ENCODE results near the gene RECQL. TPM values are rescaled to one million over a fixed set of nuclear protein-coding genes. Genes with fewer than 3 reads are reported as not detected.
A peak's percentile ranks its signal among the peaks of the same experiment; 100 is the strongest.

The RECQL gene
- polyA plus RNA-seq, 3 donors, result 16.0 to 21.7 (median 18.6) TPM

GRCh38 chr12:21505888-21506287 lies 4.5 kb upstream of the RECQL start:
- H3K27me3 Mint-ChIP-seq (ENCODE audit: low read depth in 3 of 3), result no peaks in the 10 kb centered on the region
- intact Hi-C loops (cut with micrococcal nuclease), result loop anchor here in 1 of 2 donors (10.0 kb wide), 1 partner anchor 71 kb away; the partner anchor contains the start of gene PYROXD1
- H3K9me3 ChIP-seq (replicated peaks in 1 of 2; ENCODE audit: control insufficient read depth in 1 of 2, insufficient read depth in 1 of 2, low read length in 2 of 2), result no peaks in the 10 kb centered on the region

GRCh38 chr12:21502872-21503271 lies 1.4 kb upstream of the RECQL start:
- Histone ChIP-seq H4K20me1 (ENCODE audit: insufficient read depth, low read length) (peaks cover 19% of the 10 kb centered on the region), H3K9ac (ENCODE audit: insufficient read depth, low read length, poor library complexity, severe bottlenecking) (no peak overlapping the region), H2AFZ (ENCODE audit: insufficient read depth, low read depth, low read length, poor library complexity, severe bottlenecking) (no peak overlapping the region), H3K4me2 (replicated peaks; ENCODE audit: extremely low read depth, low read length, poor library complexity, severe bottlenecking) (peak overlapping the region; percentile 81), H3K4me1 (ENCODE audit: control insufficient read depth in 1 of 2, insufficient read depth in 2 of 2, low read length in 2 of 2) (peaks cover 29 to 38% of the 10 kb centered on the region in 2 donors), H3K27me3 (ENCODE audit: control insufficient read depth in 2 of 2, insufficient read depth in 2 of 2, low read length in 2 of 2) (no peaks in the 10 kb centered on the region), H3K9me3 (replicated peaks in 1 of 2; ENCODE audit: control insufficient read depth in 1 of 2, insufficient read depth in 1 of 2, low read length in 2 of 2) (no peaks in the 10 kb centered on the region), H3K79me2 (ENCODE audit: insufficient read depth, low read length) (peaks cover 86% of the 10 kb centered on the region), H3K4me3 (replicated peaks in 1 of 3; ENCODE audit: low read depth in 2 of 3, low read length in 3 of 3) (no peak overlapping the region), H3K36me3 (replicated peaks in 1 of 2; ENCODE audit: control insufficient read depth in 1 of 2, insufficient read depth in 2 of 2, low read length in 2 of 2) (peaks cover 17 to 23% of the 10 kb centered on the region in 2 donors), H3K27ac (ENCODE audit: low read depth in 1 of 2, low read length in 2 of 2) (no peak overlapping the region)
- Mint-ChIP-seq H3K27ac (peak overlapping the region in 2 of 7 donors; percentile 32 to 40), H3K4me1 (peaks cover 26% of the 10 kb centered on the region), H3K9me3 (no peaks in the 10 kb centered on the region), H3K4me3 (no peak overlapping the region), H3K27me3 (ENCODE audit: low read depth in 3 of 3) (no peaks in the 10 kb centered on the region), H3K36me3 (peaks cover 20% of the 10 kb centered on the region in 2 donors)
- intact Hi-C loops (cut with micrococcal nuclease), result loop anchor here in 1 of 2 donors (10.0 kb wide), 1 partner anchor 68 kb away; the partner anchor contains the start of gene PYROXD1
- DNase-seq, result no peak
- WGBS (ENCODE audit: insufficient coverage), result no CpG with 5 or more reads among the region's 1 CpG
- no peak for TF ChIP-seq CTCF (IDR thresholded peaks at IDR 0.05)

More at GRCh38 chr12:21505888-21506287, 4.5 kb upstream of the RECQL start:
- Histone ChIP-seq H3K9ac (ENCODE audit: insufficient read depth, low read length, poor library complexity, severe bottlenecking) (no peak overlapping the region), H3K4me3 (replicated peaks in 1 of 3; ENCODE audit: low read depth in 2 of 3, low read length in 3 of 3) (no peak overlapping the region), H3K36me3 (replicated peaks in 1 of 2; ENCODE audit: control insufficient read depth in 1 of 2, insufficient read depth in 2 of 2, low read length in 2 of 2) (peaks cover 21 to 40% of the 10 kb centered on the region in 2 donors), H2AFZ (ENCODE audit: insufficient read depth, low read depth, low read length, poor library complexity, severe bottlenecking) (no peak overlapping the region), H4K20me1 (ENCODE audit: insufficient read depth, low read length) (peaks cover 16% of the 10 kb centered on the region), H3K4me2 (replicated peaks; ENCODE audit: extremely low read depth, low read length, poor library complexity, severe bottlenecking) (no peak overlapping the region), H3K79me2 (ENCODE audit: insufficient read depth, low read length) (peaks cover 70% of the 10 kb centered on the region), H3K4me1 (ENCODE audit: control insufficient read depth in 1 of 2, insufficient read depth in 2 of 2, low read length in 2 of 2) (peaks cover 16 to 22% of the 10 kb centered on the region in 2 donors), H3K27ac (ENCODE audit: low read depth in 1 of 2, low read length in 2 of 2) (no peak overlapping the region), H3K27me3 (ENCODE audit: control insufficient read depth in 2 of 2, insufficient read depth in 2 of 2, low read length in 2 of 2) (no peaks in the 10 kb centered on the region)
- TF ChIP-seq CTCF (IDR thresholded peaks at IDR 0.05), result no peak
- Mint-ChIP-seq H3K4me1 (peaks cover 23% of the 10 kb centered on the region), H3K27ac (no peak overlapping the region), H3K9me3 (no peaks in the 10 kb centered on the region), H3K4me3 (no peak overlapping the region), H3K36me3 (peaks cover 31 to 35% of the 10 kb centered on the region in 2 donors)
- no peak for DNase-seq
- no CpG with 5 or more reads among the region's 2 CpGs for WGBS (ENCODE audit: insufficient coverage)

Measured in CD14-positive monocyte (primary cell).